Endothelial cell of umbilical vein (primary cell): Measurements from ENCODE around the gene MDP1. TPM values are rescaled to one million over a fixed set of nuclear protein-coding genes. Genes with fewer than 3 reads are reported as not detected.
A peak's percentile ranks its signal among the peaks of the same experiment; 100 is the strongest.

Experiments
- BruUV-seq: library from RNA; stranded (reverse); fragments of 400-500 nt; replicated peaks from 2 replicates; lab custom pipeline; 2021; lab: Mats Ljungman, UMichigan
- CTCF ChIA-PET: fragments of 300-600, 350-600 bp; sonication (Branson Sonifier 250); formaldehyde crosslinking; loops from one replicate; lab custom pipeline; 2021; ENCODE audit warnings: antibody characterized with exemption, inconsistent platforms; lab: Charles Lee
- POLR2A ChIA-PET: fragments of 300-600, 350-600 bp; sonication (Branson Sonifier 250); formaldehyde crosslinking; loops from one replicate; lab custom pipeline; 2021; ENCODE audit warnings: antibody characterized with exemption, inconsistent platforms; lab: Charles Lee
- DNase-seq: peaks from one replicate; pipeline ENCODE4 v3.0.0-alpha.2; 2011; ENCODE audit warnings: low read depth, low spot score
- FAIRE-seq: peaks from 2 replicates; lab custom pipeline; 2011; peaks lifted over from hg19 to GRCh38; lab: Jason Lieb, UNC
- H2AFZ ChIP-seq: 2 replicates; pipeline ENCODE4 v1.6.0; 2012; ENCODE audit warnings: low read depth, low read length, control low read depth, inconsistent platforms
- H3K27ac ChIP-seq: 2 replicates; pipeline ENCODE4 v1.5.1; 2011; ENCODE audit warnings: low read depth, mild to moderate bottlenecking, control low read depth, low read length, moderate library complexity; ENCODE audit not compliant: insufficient read depth
- H3K27me3 ChIP-seq, 2 experiments: 2 replicates each; pipeline versions ENCODE4 v1.6.0 to v1.6.1; 2011; ENCODE audit warnings: low read length in 2 of 2, mixed read lengths in 1 of 2; ENCODE audit not compliant: control insufficient read depth in 2 of 2, insufficient read depth in 2 of 2
- H3K36me3 ChIP-seq, 2 experiments: 2 replicates in 1 of 2; 3 replicates in 1 of 2; pipeline ENCODE4 v1.5.1; 2011; ENCODE audit warnings: low read length in 2 of 2, mild to moderate bottlenecking in 1 of 2, moderate library complexity in 1 of 2; ENCODE audit not compliant: control insufficient read depth in 2 of 2, insufficient read depth in 2 of 2; ENCODE audit errors: extremely low read depth in 1 of 2
- H3K4me1 ChIP-seq: 3 replicates; pipeline ENCODE4 v1.5.1; 2011; ENCODE audit warnings: mild to moderate bottlenecking, low read length; ENCODE audit not compliant: control insufficient read depth, insufficient read depth; ENCODE audit errors: extremely low read depth
- H3K4me2 ChIP-seq: 2 replicates; pipeline ENCODE4 v1.6.1; 2011; ENCODE audit warnings: low read length, control low read depth, mixed read lengths; ENCODE audit not compliant: insufficient read depth
- H3K4me3 ChIP-seq, 3 experiments: fragments of 200-600 bp in 1 of 3; sonication (generic), shearing (Covaris generic) in 1 of 3; replicated peaks in 1 of 3; 2 replicates each; pipeline ENCODE4 v1.5.1; 2011 to 2016; ENCODE audit warnings: control low read depth in 3 of 3, low read length in 3 of 3, mild to moderate bottlenecking in 2 of 3, inconsistent platforms in 1 of 3, low read depth in 1 of 3, moderate library complexity in 1 of 3; ENCODE audit not compliant: insufficient read depth in 1 of 3
- H3K79me2 ChIP-seq: 2 replicates; pipeline ENCODE4 v1.6.0; 2012; ENCODE audit warnings: low read length, inconsistent platforms; ENCODE audit not compliant: control insufficient read depth, insufficient read depth
- H3K9ac ChIP-seq: replicated peaks from 2 replicates; pipeline ENCODE3; 2011; ENCODE audit warnings: low read length, control low read depth; ENCODE audit not compliant: insufficient read depth; ENCODE audit errors: extremely low read depth
- H3K9me1 ChIP-seq: replicated peaks from 3 replicates; pipeline ENCODE4 v1.6.0; 2011; ENCODE audit warnings: mild to moderate bottlenecking, low read length; ENCODE audit not compliant: control insufficient read depth, insufficient read depth; ENCODE audit errors: extremely low read depth
- H3K9me3 ChIP-seq: replicated peaks from 2 replicates; pipeline ENCODE4 v1.5.1; 2012; ENCODE audit warnings: low read length, inconsistent platforms; ENCODE audit not compliant: control insufficient read depth, insufficient read depth
- H4K20me1 ChIP-seq: replicated peaks from 2 replicates; pipeline ENCODE3; 2011; ENCODE audit warnings: mild to moderate bottlenecking, low read length; ENCODE audit not compliant: control insufficient read depth, insufficient read depth; ENCODE audit errors: extremely low read depth
- EZH2 ChIP-seq: IDR thresholded peaks from 2 replicates; pipeline ENCODE4 v1.6.1; 2012; ENCODE audit warnings: borderline replicate concordance, low read depth, mild to moderate bottlenecking, moderate library complexity, low read length, inconsistent platforms; ENCODE audit not compliant: severe bottlenecking
- GATA2 ChIP-seq: IDR thresholded peaks from 2 replicates; pipeline ENCODE4 v1.7.0; 2011; ENCODE audit warnings: low read depth, mild to moderate bottlenecking, moderate library complexity, mixed read lengths, low read length; ENCODE audit not compliant: insufficient read length, insufficient read depth
- JUN ChIP-seq: IDR thresholded peaks from 2 replicates; pipeline ENCODE4 v1.6.1; 2011; ENCODE audit warnings: borderline replicate concordance, low read depth; ENCODE audit not compliant: insufficient read length, insufficient read depth
- MYC ChIP-seq: IDR thresholded peaks from one replicate; pipeline ENCODE4 v1.6.1; 2011; ENCODE audit warnings: mild to moderate bottlenecking, low read depth, low read length
- POLR2A ChIP-seq: IDR thresholded peaks from 2 replicates; pipeline ENCODE4 v1.6.1; 2012; ENCODE audit warnings: low read depth, mild to moderate bottlenecking, control low read depth, low read length
- dilution Hi-C: fragments of 300-500 bp; cut with MboI; formaldehyde crosslinking; loops from one replicate; pipeline ENCODE4 v1.15.0; 2019; ENCODE audit warnings: low sequenced_read_pairs; ENCODE audit not compliant: extremely low pct_ligation_motif_present
- intact Hi-C: fragments of 100-400 bp; cut with micrococcal nuclease; formaldehyde crosslinking; loops from one replicate; pipeline ENCODE4 v1.10.0; 2022
- polyA plus RNA-seq, 4 experiments: library from polyadenylated mRNA; depleted of rRNA in 3 of 4; stranded (reverse) in 3 of 4; unstranded in 1 of 4; fragments of >200 nt; gene quantifications; 2 replicates each; pipeline versions ENCODE4 v1.2.1 to v1.2.3, GENCODE V29; 2011 to 2012; ENCODE audit warnings: missing spikeins in 1 of 4
- total RNA-seq: library from RNA; stranded (reverse); gene quantifications from 2 replicates; pipeline ENCODE4 v1.2.3, GENCODE V29; 2021
- TF ChIP-seq, protein P1 (sequence below), 2 donors: IDR thresholded peaks; 1 replicate in 1 of 2; 2 replicates in 1 of 2; pipeline ENCODE4 v1.5.1; 2011; ENCODE audit warnings: low read length in 2 of 2, mild to moderate bottlenecking in 2 of 2, moderate library complexity in 2 of 2, control low read depth in 1 of 2, inconsistent platforms in 1 of 2, low read depth in 1 of 2; ENCODE audit not compliant: insufficient read depth in 1 of 2; ENCODE audit errors: extremely low read depth in 1 of 2

MDP1 gene
- total and polyA plus RNA-seq, 2 donors (not counting 3 experiments of a cell fraction or from before 2014, with no cell fraction given), result 8.1 to 22.7 TPM

DNA sequence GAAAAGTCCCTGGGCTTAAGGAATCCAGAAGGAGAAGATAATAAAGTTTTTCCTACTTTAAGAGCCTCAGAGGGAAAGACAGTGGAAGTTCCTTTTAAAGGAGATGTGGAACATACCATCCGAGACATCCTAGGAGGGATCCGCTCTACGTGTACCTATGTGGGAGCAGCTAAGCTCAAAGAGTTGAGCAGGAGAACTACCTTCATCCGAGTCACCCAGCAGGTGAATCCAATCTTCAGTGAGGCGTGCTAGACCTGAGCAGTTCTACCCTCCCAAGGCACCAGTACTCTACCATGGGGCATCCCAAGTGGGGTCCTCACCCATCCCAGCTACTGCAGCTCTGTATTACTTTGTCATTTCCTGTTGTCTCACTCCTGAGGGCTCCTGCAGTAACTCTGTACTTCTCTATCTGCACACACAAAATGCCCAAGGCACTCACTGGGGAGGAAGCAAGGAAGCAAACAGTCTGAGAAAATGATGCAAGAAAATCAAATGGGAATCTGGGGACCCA, 22.7 kb upstream of the MDP1 start:
- Histone ChIP-seq H3K4me3 (no peak overlapping the region), H2AFZ (no peak overlapping the region), H3K27ac (no peak overlapping the region), H4K20me1 (no peaks in the 10 kb centered on the region), H3K79me2 (peaks cover 30% of the 10 kb centered on the region), H3K36me3 (peaks cover 8 to 33% of the 10 kb centered on the region in 2 experiments), H3K9ac (no peak overlapping the region), H3K9me1 (no peaks in the 10 kb centered on the region), H3K9me3 (no peaks in the 10 kb centered on the region), H3K27me3 (no peaks in the 10 kb centered on the region), H3K4me1 (peaks cover 40% of the 10 kb centered on the region), H3K4me2 (no peak overlapping the region)
- intact Hi-C loops, result no loop called here
- DNase-seq, result no peak
- TF ChIP-seq MYC, result no peak
- peak; percentile 27 for TF ChIP-seq POLR2A
- TF ChIP-seq JUN, result no peak
- TF ChIP-seq GATA2, result no peak
- TF ChIP-seq EZH2, result no peak
- dilution Hi-C loops, result no loop called here
- no peak for FAIRE-seq
- CTCF ChIA-PET, result interaction anchor here (1.0 to 4.2 kb wide), 4 partner anchors 11 to 95 kb away, joined by 3 to 20 read pairs (median 10); partner anchors contain the start of gene MDP1
- BruUV-seq, result no TSS peak
- POLR2A ChIA-PET, result interaction anchor here (0.6 to 0.9 kb wide), 2 partner anchors 10 to 1044 kb away, joined by 3 to 4 read pairs; no protein-coding TSS in a partner anchor

- DNase-seq, result no peak
- TF ChIP-seq MYC, result no peak
- TF ChIP-seq, protein P1, sequence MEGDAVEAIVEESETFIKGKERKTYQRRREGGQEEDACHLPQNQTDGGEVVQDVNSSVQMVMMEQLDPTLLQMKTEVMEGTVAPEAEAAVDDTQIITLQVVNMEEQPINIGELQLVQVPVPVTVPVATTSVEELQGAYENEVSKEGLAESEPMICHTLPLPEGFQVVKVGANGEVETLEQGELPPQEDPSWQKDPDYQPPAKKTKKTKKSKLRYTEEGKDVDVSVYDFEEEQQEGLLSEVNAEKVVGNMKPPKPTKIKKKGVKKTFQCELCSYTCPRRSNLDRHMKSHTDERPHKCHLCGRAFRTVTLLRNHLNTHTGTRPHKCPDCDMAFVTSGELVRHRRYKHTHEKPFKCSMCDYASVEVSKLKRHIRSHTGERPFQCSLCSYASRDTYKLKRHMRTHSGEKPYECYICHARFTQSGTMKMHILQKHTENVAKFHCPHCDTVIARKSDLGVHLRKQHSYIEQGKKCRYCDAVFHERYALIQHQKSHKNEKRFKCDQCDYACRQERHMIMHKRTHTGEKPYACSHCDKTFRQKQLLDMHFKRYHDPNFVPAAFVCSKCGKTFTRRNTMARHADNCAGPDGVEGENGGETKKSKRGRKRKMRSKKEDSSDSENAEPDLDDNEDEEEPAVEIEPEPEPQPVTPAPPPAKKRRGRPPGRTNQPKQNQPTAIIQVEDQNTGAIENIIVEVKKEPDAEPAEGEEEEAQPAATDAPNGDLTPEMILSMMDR (IDR thresholded peaks at IDR 0.05; ENCODE audit: extremely low read depth in 1 of 2, insufficient read depth in 1 of 2, low read depth in 1 of 2, low read length in 2 of 2), result no peak
- POLR2A ChIA-PET, result interaction anchor here (0.6 to 0.9 kb wide), 2 partner anchors 10 to 1043 kb away, joined by 3 to 4 read pairs; no protein-coding TSS in a partner anchor
- CTCF ChIA-PET, result interaction anchor here (1.0 to 4.2 kb wide), 4 partner anchors 11 to 95 kb away, joined by 3 to 20 read pairs (median 10); partner anchors contain the start of gene MDP1
- Histone ChIP-seq H3K9ac (no peak overlapping the region), H3K27ac (no peak overlapping the region), H3K4me1 (peaks cover 40% of the 10 kb centered on the region), H3K9me3 (no peaks in the 10 kb centered on the region), H2AFZ (no peak overlapping the region), H3K27me3 (no peaks in the 10 kb centered on the region), H3K79me2 (peaks cover 34% of the 10 kb centered on the region), H3K36me3 (peaks cover 8 to 33% of the 10 kb centered on the region in 2 experiments), H3K9me1 (no peaks in the 10 kb centered on the region), H3K4me3 (no peak overlapping the region), H3K4me2 (no peak overlapping the region), H4K20me1 (no peaks in the 10 kb centered on the region)
- FAIRE-seq, result no peak
- no TSS peak for BruUV-seq
- dilution Hi-C loops (no loop called here), intact Hi-C loops (no loop called here)
Measured at GRCh38 chr14:24238123-24238522, 22.3 kb upstream of the MDP1 start.
